Colonic mucosa (tissue), 4 donors: Measurements from ENCODE around the gene PTPRJ. TPM values are rescaled to one million over a fixed set of nuclear protein-coding genes. Genes with fewer than 3 reads are reported as not detected.
A peak's percentile ranks its signal among the peaks of the same experiment; 100 is the strongest.
"Not testable (repeated sequence)": the region's sequence is repeated elsewhere in the genome, so short reads cannot be mapped to it uniquely, and the experiment has no call there.

Source experiments
- DNase-seq: peaks from one replicate; pipeline ENCODE4 v3.0.0-alpha.2; 2020
- H3K27ac ChIP-seq: fragments of 200-600 bp; one replicate; pipeline ENCODE4 v1.8.0; 2021
- H3K27me3 ChIP-seq: fragments of 200-600 bp; one replicate; pipeline ENCODE4 v1.8.0; 2021
- H3K36me3 ChIP-seq: fragments of 200-600 bp; one replicate; pipeline ENCODE4 v1.8.0; 2021
- H3K4me1 ChIP-seq: fragments of 200-600 bp; one replicate; pipeline ENCODE4 v1.8.0; 2021; ENCODE audit warnings: mild to moderate bottlenecking
- H3K4me3 ChIP-seq: fragments of 200-600 bp; one replicate; pipeline ENCODE4 v1.8.0; 2021
- H3K9ac ChIP-seq, 2 donors: one replicate each; pipeline ENCODE4 v1.7.0; 2013; ENCODE audit warnings: control low read depth in 2 of 2, low read depth in 2 of 2, low read length in 2 of 2
- H3K9me3 ChIP-seq: fragments of 200-600 bp; one replicate; pipeline ENCODE4 v1.8.0; 2021
- CTCF ChIP-seq: fragments of 200-600 bp; IDR thresholded peaks from one replicate; pipeline ENCODE4 v1.8.0; 2022; ENCODE audit warnings: antibody characterized with exemption, mild to moderate bottlenecking
- intact Hi-C: fragments of 100-400 bp; cut with DNase I; formaldehyde crosslinking; loops from one replicate; pipeline ENCODE4 v1.14.1; 2022
- total RNA-seq, 2 donors: library from RNA; stranded (reverse); fragmentation: NEBNext Ultra II Directional in 1 of 2; extraction: Animal tissue kit (Norgen Biotek cat#: 25700) in 1 of 2; gene quantifications; one replicate each; pipeline ENCODE4 v1.2.1, GENCODE V29; 2021
- donor health status: healthy.
- donor health status: DM: no; HTN: no; CAD: no.
- donor health status: DM: no; HTN: no; CAD: no.

Gene PTPRJ
- total RNA-seq, 2 donors from 2014 or later = 37.5 to 45.7 TPM

DNA sequence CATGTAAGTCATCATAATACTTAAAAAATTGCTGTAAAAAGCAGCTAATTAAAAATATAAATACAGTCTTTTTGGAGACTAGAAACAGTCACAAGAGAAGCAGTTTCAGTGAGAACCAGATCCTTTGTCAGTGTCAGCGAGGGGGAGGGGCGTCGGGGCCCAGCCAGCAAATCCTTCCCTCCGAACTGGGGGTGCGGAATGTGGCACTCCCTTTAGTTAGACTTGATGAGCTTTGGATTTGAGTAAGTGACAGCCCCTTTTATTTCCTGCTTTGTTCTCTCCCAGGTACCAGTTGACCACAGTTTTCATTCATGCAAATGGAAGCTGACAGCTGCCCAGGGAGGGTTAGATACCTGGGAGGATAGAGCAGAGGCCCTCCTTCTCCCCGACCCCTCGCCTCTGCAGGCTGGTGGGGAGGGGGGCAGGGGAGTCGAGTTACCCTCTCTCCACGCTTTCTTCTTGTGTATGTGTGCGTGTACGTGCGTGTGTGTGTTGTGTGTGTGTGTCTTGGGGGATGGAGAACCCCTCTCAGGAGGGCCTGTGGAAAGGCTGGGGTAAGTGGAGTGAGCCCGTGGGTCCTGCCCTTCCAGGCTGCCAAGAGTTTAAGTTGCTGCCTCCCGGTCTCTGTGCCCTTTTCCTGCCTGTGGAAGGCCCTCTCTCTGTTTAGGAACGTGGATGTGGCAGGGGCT, 38.3 kb downstream of the PTPRJ start:
- no peak overlapping the region for H3K9ac ChIP-seq
- no peak for DNase-seq

DNA sequence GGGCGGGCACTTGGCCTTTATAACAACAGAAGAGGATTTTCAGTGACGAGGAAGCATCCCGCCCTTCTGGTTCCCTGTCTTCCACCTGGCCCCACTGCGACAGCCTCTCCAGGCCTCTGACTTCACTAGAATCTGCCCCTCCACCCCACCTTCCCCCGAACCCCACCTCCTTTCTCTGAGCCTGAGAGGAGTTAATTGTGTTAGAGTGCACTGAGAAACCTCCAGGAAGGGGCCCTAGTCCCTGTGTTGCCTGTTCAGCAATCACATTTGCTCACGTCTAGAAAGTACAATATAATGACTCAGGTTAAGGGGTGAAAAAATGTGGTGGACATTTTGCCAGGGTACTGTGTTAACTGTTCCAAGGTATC, 38.8 kb downstream of the PTPRJ start:
- H3K4me3 ChIP-seq = no peak overlapping the region
- H3K9me3 ChIP-seq = no peaks in the 10 kb centered on the region
- no peak for DNase-seq
- H3K9ac ChIP-seq = no peak overlapping the region
- H3K4me1 ChIP-seq = peaks cover 9% of the 10 kb centered on the region
- TF ChIP-seq CTCF = no peak
- no peaks in the 10 kb centered on the region for H3K27me3 ChIP-seq
- intact Hi-C loops = no loop called here
- no peaks in the 10 kb centered on the region for H3K36me3 ChIP-seq
- H3K27ac ChIP-seq = no peak overlapping the region

More for the DNA sequence above, 38.3 kb downstream of the PTPRJ start:
- intact Hi-C loops = no loop called here
- no peak overlapping the region for H3K4me3 ChIP-seq
- no peaks in the 10 kb centered on the region for H3K36me3 ChIP-seq
- peaks cover 10% of the 10 kb centered on the region for H3K4me1 ChIP-seq
- no peaks in the 10 kb centered on the region for H3K27me3 ChIP-seq
- H3K9me3 ChIP-seq = no peaks in the 10 kb centered on the region
- no peak overlapping the region for H3K27ac ChIP-seq
- TF ChIP-seq CTCF = no peak

DNA sequence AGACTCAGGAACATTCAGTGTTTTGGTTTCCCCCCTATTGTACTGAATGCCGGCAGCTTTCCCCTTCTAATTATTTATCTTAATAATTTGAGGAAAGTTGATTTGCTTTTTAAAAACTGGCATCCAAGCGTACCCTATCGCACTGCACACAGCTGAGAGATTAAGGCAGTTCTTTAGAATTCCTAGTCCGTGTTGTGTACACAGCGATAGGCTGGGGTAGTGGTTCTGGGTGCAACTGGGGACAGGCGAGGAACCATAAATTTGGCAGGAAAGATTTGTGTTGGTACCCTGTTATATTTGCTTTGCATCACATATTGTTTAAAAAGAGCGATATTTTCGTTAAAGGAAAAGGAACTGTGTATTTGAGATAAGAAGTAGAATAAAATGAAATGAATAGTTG, 39.2 kb downstream of the PTPRJ start:
- Histone ChIP-seq H3K9ac (no peak overlapping the region), H3K9me3 (no peaks in the 10 kb centered on the region), H3K36me3 (no peaks in the 10 kb centered on the region), H3K4me3 (no peak overlapping the region), H3K4me1 (peaks cover 9% of the 10 kb centered on the region), H3K27me3 (no peaks in the 10 kb centered on the region), H3K27ac (no peak overlapping the region)
- DNase-seq = no peak
- intact Hi-C loops = no loop called here
- no peak for TF ChIP-seq CTCF

- Histone ChIP-seq H3K27me3 (no peaks in the 10 kb centered on the region), H3K4me1 (peaks cover 9% of the 10 kb centered on the region), H3K4me3 (no peak overlapping the region), H3K9me3 (no peaks in the 10 kb centered on the region), H3K36me3 (no peaks in the 10 kb centered on the region), H3K27ac (peak overlapping the region; percentile 33), H3K9ac (no peak overlapping the region)
- peak; percentile 64 for DNase-seq
- intact Hi-C loops = no loop called here
- TF ChIP-seq CTCF = no peak
Measured at GRCh38 chr11:48020092-48020755, 39.9 kb downstream of the PTPRJ start.

- DNase-seq, H3K4me1 ChIP-seq, H3K27ac ChIP-seq, intact Hi-C loops, H3K27me3 ChIP-seq, H3K9me3 ChIP-seq, H3K36me3 ChIP-seq, H3K9ac ChIP-seq, H3K4me3 ChIP-seq: not testable (repeated sequence)
Measured at GRCh38 chr11:48021201-48021820, 41.0 kb downstream of the PTPRJ start.

DNA sequence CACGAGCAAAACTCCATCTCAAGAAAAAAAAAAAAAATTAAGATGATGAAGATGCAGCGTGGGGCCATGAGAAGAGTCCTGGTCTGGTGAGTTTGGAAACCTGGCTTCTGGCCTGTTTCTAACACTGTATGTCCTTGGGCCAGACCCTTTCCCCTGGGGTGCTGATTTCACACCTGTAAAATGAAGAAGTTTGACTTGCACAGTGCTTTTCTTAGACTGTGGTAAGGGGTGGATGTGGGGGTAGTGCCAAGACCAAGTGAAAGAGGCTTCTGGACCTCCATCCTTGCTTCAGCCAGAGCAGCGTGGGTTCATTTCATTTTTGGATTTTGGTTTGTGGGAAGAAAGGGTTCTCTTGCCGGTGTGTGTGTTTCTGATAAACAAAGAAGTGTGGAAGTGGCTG, 42.1 kb downstream of the PTPRJ start:
- TF ChIP-seq CTCF = no peak
- Histone ChIP-seq H3K27ac (no peak overlapping the region), H3K9ac (no peak overlapping the region)

DNA sequence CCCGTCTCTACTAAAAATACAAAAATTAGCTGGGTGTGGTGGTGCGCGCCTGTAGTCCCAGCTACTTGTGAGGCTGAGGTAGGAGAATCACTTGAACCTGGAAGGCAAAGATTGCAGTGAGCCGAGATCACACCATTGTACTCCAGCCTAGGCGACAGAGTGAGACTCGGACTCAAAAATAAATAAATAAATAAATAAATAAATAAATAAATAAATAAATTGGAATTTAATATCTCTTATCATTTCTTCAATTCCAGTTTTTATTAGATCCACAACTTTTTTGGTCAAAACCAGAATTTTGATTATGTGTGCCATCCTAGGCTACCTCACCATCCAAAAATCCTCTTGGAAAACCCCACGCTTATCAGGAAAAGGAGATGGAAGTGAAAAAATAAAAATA, 43.2 kb downstream of the PTPRJ start:
- not testable (repeated sequence) for H3K27ac ChIP-seq

More for the DNA sequence above, 42.1 kb downstream of the PTPRJ start:
- intact Hi-C loops = no loop called here
- Histone ChIP-seq H3K4me1 (peaks cover 4% of the 10 kb centered on the region), H3K4me3 (no peak overlapping the region), H3K9me3 (no peaks in the 10 kb centered on the region), H3K36me3 (no peaks in the 10 kb centered on the region), H3K27me3 (no peaks in the 10 kb centered on the region)
- DNase-seq = no peak

More for the DNA sequence above, 43.2 kb downstream of the PTPRJ start:
- H3K9me3 ChIP-seq, H3K27me3 ChIP-seq, DNase-seq, H3K36me3 ChIP-seq, H3K4me1 ChIP-seq, intact Hi-C loops, H3K9ac ChIP-seq, H3K4me3 ChIP-seq: not testable (repeated sequence)
